ENCODE data around the gene SLC2A4RG. TPM values are rescaled to one million over a fixed set of nuclear protein-coding genes. Genes with fewer than 3 reads are reported as not detected.

SLC2A4RG gene
- total and polyA plus RNA-seq, 4 donors = 18.8 to 121 (median 61.3) TPM

DNA sequence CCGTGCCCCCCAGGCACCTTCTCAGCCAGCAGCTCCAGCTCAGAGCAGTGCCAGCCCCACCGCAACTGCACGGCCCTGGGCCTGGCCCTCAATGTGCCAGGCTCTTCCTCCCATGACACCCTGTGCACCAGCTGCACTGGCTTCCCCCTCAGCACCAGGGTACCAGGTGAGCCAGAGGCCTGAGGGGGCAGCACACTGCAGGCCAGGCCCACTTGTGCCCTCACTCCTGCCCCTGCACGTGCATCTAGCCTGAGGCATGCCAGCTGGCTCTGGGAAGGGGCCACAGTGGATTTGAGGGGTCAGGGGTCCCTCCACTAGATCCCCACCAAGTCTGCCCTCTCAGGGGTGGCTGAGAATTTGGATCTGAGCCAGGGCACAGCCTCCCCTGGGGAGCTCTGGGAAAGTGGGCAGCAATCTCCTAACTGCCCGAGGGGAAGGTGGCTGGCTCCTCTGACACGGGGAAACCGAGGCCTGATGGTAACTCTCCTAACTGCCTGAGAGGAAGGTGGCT, 42.2 kb upstream of the SLC2A4RG start:
- no peaks in the 10 kb centered on the region for H3K27me3 ChIP-seq (ENCODE audit: control insufficient read depth in 3 of 3, insufficient read depth in 3 of 3, low read length in 2 of 3)
- 50 to 58% methylated on average over 7 of the region's 7 CpGs for WGBS, 2 donors
- peaks cover 0 to 30% (median 5%) of the 10 kb centered on the region in 4 donors for H3K36me3 ChIP-seq (ENCODE audit: control insufficient read depth in 4 of 4, insufficient read depth in 4 of 4, low read length in 4 of 4)
- H3K9ac ChIP-seq (ENCODE audit: insufficient read depth in 1 of 2, low read length in 2 of 2) = no peak overlapping the region
- H3K9me3 ChIP-seq (ENCODE audit: control insufficient read depth in 4 of 4, insufficient read depth in 3 of 4, low read length in 3 of 4) = no peaks in the 10 kb centered on the region
- H3K4me1 ChIP-seq (ENCODE audit: control insufficient read depth in 5 of 5, insufficient read depth in 5 of 5, low read length in 5 of 5) = peaks cover 0 to 23% (median 0%) of the 10 kb centered on the region in 5 donors
- TF ChIP-seq, protein P1, sequence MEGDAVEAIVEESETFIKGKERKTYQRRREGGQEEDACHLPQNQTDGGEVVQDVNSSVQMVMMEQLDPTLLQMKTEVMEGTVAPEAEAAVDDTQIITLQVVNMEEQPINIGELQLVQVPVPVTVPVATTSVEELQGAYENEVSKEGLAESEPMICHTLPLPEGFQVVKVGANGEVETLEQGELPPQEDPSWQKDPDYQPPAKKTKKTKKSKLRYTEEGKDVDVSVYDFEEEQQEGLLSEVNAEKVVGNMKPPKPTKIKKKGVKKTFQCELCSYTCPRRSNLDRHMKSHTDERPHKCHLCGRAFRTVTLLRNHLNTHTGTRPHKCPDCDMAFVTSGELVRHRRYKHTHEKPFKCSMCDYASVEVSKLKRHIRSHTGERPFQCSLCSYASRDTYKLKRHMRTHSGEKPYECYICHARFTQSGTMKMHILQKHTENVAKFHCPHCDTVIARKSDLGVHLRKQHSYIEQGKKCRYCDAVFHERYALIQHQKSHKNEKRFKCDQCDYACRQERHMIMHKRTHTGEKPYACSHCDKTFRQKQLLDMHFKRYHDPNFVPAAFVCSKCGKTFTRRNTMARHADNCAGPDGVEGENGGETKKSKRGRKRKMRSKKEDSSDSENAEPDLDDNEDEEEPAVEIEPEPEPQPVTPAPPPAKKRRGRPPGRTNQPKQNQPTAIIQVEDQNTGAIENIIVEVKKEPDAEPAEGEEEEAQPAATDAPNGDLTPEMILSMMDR (IDR thresholded peaks at IDR 0.05; ENCODE audit: control extremely low read depth, extremely low read depth) = no peak
- peak overlapping the region; percentile 58 for H3K4me3 ChIP-seq
- H3K27ac ChIP-seq (ENCODE audit: low read depth in 1 of 2, low read length in 1 of 2) = peak overlapping the region in 1 of 2 donors; percentile 77
- no peak for DNase-seq
- no peak for ATAC-seq (ENCODE audit: insufficient read depth, low FRiP score)

DNA sequence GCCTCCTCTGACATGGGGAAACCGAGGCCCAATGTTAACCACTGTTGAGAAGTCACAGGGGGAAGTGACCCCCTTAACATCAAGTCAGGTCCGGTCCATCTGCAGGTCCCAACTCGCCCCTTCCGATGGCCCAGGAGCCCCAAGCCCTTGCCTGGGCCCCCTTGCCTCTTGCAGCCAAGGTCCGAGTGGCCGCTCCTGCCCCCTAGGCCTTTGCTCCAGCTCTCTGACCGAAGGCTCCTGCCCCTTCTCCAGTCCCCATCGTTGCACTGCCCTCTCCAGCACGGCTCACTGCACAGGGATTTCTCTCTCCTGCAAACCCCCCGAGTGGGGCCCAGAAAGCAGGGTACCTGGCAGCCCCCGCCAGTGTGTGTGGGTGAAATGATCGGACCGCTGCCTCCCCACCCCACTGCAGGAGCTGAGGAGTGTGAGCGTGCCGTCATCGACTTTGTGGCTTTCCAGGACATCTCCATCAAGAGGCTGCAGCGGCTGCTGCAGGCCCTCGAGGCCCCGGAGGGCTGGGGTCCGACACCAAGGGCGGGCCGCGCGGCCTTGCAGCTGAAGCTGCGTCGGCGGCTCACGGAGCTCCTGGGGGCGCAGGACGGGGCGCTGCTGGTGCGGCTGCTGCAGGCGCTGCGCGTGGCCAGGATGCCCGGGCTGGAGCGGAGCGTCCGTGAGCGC, 41.6 kb upstream of the SLC2A4RG start:
- Histone ChIP-seq H3K9me3 (ENCODE audit: control insufficient read depth in 4 of 4, insufficient read depth in 3 of 4, low read length in 3 of 4) (no peaks in the 10 kb centered on the region), H3K27ac (ENCODE audit: low read depth in 1 of 2, low read length in 1 of 2) (peak overlapping the region in 1 of 2 donors; percentile 77), H3K4me1 (ENCODE audit: control insufficient read depth in 5 of 5, insufficient read depth in 5 of 5, low read length in 5 of 5) (peaks cover 0 to 23% (median 0%) of the 10 kb centered on the region in 5 donors), H3K4me3 (peak overlapping the region; percentile 58), H3K9ac (ENCODE audit: insufficient read depth in 1 of 2, low read length in 2 of 2) (no peak overlapping the region), H3K27me3 (ENCODE audit: control insufficient read depth in 3 of 3, insufficient read depth in 3 of 3, low read length in 2 of 3) (no peaks in the 10 kb centered on the region), H3K36me3 (ENCODE audit: control insufficient read depth in 4 of 4, insufficient read depth in 4 of 4, low read length in 4 of 4) (peaks cover 0 to 30% (median 5%) of the 10 kb centered on the region in 4 donors)
- DNase-seq (no peak), ATAC-seq (ENCODE audit: insufficient read depth, low FRiP score) (no peak)
- TF ChIP-seq, protein P1 (IDR thresholded peaks at IDR 0.05; ENCODE audit: control extremely low read depth, extremely low read depth) = no peak
- 84 to 89% methylated on average over 39 to 40 of the region's 40 CpGs for WGBS, 2 donors

DNA sequence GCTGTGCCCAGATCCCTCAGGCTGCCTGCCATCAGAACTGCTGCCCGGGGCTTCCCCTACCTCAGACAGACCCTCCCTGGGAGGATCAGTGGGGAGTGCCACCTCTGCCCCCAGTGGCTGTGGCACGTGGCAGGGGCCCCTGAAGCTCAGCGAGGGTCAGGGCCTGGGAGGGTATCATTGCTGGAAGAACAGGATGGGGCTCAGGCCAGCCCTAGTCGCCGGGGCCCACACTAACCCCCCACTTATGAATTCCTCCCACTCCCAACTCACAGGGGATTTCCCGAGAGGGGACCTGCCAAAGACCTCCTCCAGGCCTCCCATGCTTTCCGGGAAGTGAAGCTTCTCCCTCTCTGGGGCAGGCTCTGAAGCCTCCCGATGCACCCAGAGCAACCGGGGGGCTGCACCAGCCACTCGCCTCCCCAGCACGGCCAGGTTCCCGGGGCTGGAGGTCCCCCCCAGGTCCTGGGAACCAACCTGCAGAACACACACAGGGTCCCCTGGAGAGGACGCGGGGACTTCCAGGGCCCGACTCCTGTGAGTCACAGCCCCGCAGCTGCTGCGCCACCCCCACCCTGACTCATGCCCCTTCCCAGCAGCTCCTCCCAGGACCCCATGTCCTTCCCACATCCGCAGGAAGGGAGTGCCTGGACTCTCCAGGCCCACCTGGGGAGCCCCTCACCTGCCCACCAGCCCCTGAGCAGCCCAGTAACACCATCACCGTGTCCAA, 40.7 kb upstream of the SLC2A4RG start:
- Histone ChIP-seq H3K9me3 (ENCODE audit: control insufficient read depth in 4 of 4, insufficient read depth in 3 of 4, low read length in 3 of 4) (no peaks in the 10 kb centered on the region), H3K27me3 (ENCODE audit: control insufficient read depth in 3 of 3, insufficient read depth in 3 of 3, low read length in 2 of 3) (no peaks in the 10 kb centered on the region), H3K27ac (ENCODE audit: low read depth in 1 of 2, low read length in 1 of 2) (peak overlapping the region; percentile 78 to 86), H3K9ac (ENCODE audit: insufficient read depth in 1 of 2, low read length in 2 of 2) (no peak overlapping the region), H3K4me1 (ENCODE audit: control insufficient read depth in 5 of 5, insufficient read depth in 5 of 5, low read length in 5 of 5) (peaks cover 0 to 23% (median 0%) of the 10 kb centered on the region in 5 donors), H3K36me3 (ENCODE audit: control insufficient read depth in 4 of 4, insufficient read depth in 4 of 4, low read length in 4 of 4) (peaks cover 0 to 34% (median 4%) of the 10 kb centered on the region in 4 donors), H3K4me3 (no peak overlapping the region)
- DNase-seq (no peak), ATAC-seq (ENCODE audit: insufficient read depth, low FRiP score) (peak; percentile 56)
- TF ChIP-seq, protein P1 (IDR thresholded peaks at IDR 0.05; ENCODE audit: control extremely low read depth, extremely low read depth) = no peak
- 47 to 80% methylated on average over 19 of the region's 19 CpGs for WGBS, 2 donors
